H1 (cell line): ENCODE data around the gene PLXNA4. TPM values are rescaled to one million over a fixed set of nuclear protein-coding genes. Genes with fewer than 3 reads are reported as not detected.

Source experiments
- CTCF ChIA-PET: fragments of 300-600 bp; sonication (Branson Sonifier 250); formaldehyde crosslinking; loops from one replicate; lab custom pipeline; 2021; ENCODE audit not compliant: partially characterized antibody; lab: Charles Lee
- POLR2A ChIA-PET: fragments of 300-600 bp; sonication (Branson Sonifier 250); formaldehyde crosslinking; loops from one replicate; lab custom pipeline; 2021; ENCODE audit warnings: inconsistent platforms; ENCODE audit not compliant: partially characterized antibody; lab: Charles Lee
- DNase-seq, 2 experiments: peaks; one replicate each; pipeline versions ENCODE4 v3.0.0 to v3.0.0-alpha.2; 2010 to 2022; ENCODE audit warnings: low spot score in 2 of 2, low read depth in 1 of 2, mixed read lengths in 1 of 2
- FAIRE-seq: peaks from 2 replicates; lab custom pipeline; 2011; peaks lifted over from hg19 to GRCh38; lab: Jason Lieb, UNC
- H2AFZ ChIP-seq: 2 replicates; pipeline ENCODE4 v1.8.1; 2012; ENCODE audit warnings: low read length, inconsistent platforms
- H2AK5ac ChIP-seq: 2 replicates; pipeline ENCODE4 v1.6.1; 2013; ENCODE audit warnings: low read depth, low read length
- H2BK120ac ChIP-seq: replicated peaks from 2 replicates; pipeline ENCODE3; 2013; ENCODE audit warnings: low read depth, low read length, inconsistent platforms
- H2BK12ac ChIP-seq: 2 replicates; pipeline ENCODE4 v1.6.1; 2013; ENCODE audit warnings: low read depth, low read length
- H2BK15ac ChIP-seq: 2 replicates; pipeline ENCODE4 v1.6.1; 2013; ENCODE audit warnings: low read length
- H2BK20ac ChIP-seq: 2 replicates; pipeline ENCODE4 v1.6.1; 2013; ENCODE audit warnings: low read length
- H2BK5ac ChIP-seq: 2 replicates; pipeline ENCODE4 v1.6.1; 2013; ENCODE audit warnings: low read depth, low read length
- H3K14ac ChIP-seq: 2 replicates; pipeline ENCODE4 v1.6.1; 2013; ENCODE audit warnings: inconsistent platforms; ENCODE audit not compliant: insufficient read length
- H3K18ac ChIP-seq: 2 replicates; pipeline ENCODE4 v1.6.1; 2013; ENCODE audit warnings: low read length; ENCODE audit errors: extremely low read depth
- H3K23ac ChIP-seq: 2 replicates; pipeline ENCODE4 v1.6.1; 2013; ENCODE audit warnings: inconsistent platforms; ENCODE audit not compliant: insufficient read length
- H3K23me2 ChIP-seq: 2 replicates; pipeline ENCODE4 v1.6.1; 2013; ENCODE audit warnings: low read depth, low read length
- H3K27ac ChIP-seq: 2 replicates; pipeline ENCODE4 v1.6.1; 2011; ENCODE audit warnings: low read depth, low read length, inconsistent platforms
- H3K27me3 ChIP-seq, 4 experiments: replicated peaks in 1 of 4; 1 replicate in 1 of 4; 2 replicates in 3 of 4; pipeline versions ENCODE4 v1.6.1 to v1.8.1; 2011 to 2013; ENCODE audit warnings: low read length in 3 of 4, mild to moderate bottlenecking in 3 of 4, inconsistent platforms in 2 of 4, mixed read lengths in 2 of 4, moderate library complexity in 1 of 4; ENCODE audit not compliant: control insufficient read depth in 3 of 4, insufficient read depth in 3 of 4; ENCODE audit errors: extremely low read depth in 1 of 4
- H3K36me3 ChIP-seq, 4 experiments: 2 replicates each; pipeline versions ENCODE4 v1.6.1 to v1.8.1; 2011 to 2013; ENCODE audit warnings: mild to moderate bottlenecking in 4 of 4, low read length in 3 of 4, moderate library complexity in 2 of 4, control low read depth in 1 of 4, inconsistent platforms in 1 of 4; ENCODE audit not compliant: insufficient read depth in 4 of 4, control insufficient read depth in 2 of 4
- H3K4ac ChIP-seq: replicated peaks from 2 replicates; pipeline ENCODE3; 2013; ENCODE audit warnings: low read length, low read depth, mixed read lengths, inconsistent platforms; ENCODE audit not compliant: insufficient read length
- H3K4me1 ChIP-seq, 4 experiments: replicated peaks in 1 of 4; 1 replicate in 1 of 4; 2 replicates in 3 of 4; pipeline versions ENCODE4 v1.6.1 to v1.8.1; 2011 to 2013; ENCODE audit warnings: low read length in 3 of 4, inconsistent platforms in 2 of 4, mixed read lengths in 1 of 4; ENCODE audit not compliant: insufficient read depth in 4 of 4, control insufficient read depth in 3 of 4
- H3K4me2 ChIP-seq, 2 experiments: 2 replicates each; pipeline versions ENCODE4 v1.6.1 to v1.8.1; 2011 to 2013; ENCODE audit warnings: low read depth in 2 of 2, low read length in 2 of 2, control low read depth in 1 of 2, inconsistent platforms in 1 of 2, mild to moderate bottlenecking in 1 of 2; ENCODE audit not compliant: insufficient read depth in 1 of 2
- H3K4me3 ChIP-seq, 4 experiments: fragments of 200-600, 300-600 bp in 1 of 4; sonication (generic), shearing (Covaris generic), sonication (Bioruptor Twin) in 1 of 4; 2 replicates each; pipeline versions ENCODE4 v1.5.1 to v1.8.1; 2011 to 2016; ENCODE audit warnings: low read length in 4 of 4, low read depth in 3 of 4, control low read depth in 2 of 4, inconsistent platforms in 2 of 4, mild to moderate bottlenecking in 2 of 4, mixed read lengths in 1 of 4, moderate library complexity in 1 of 4; ENCODE audit not compliant: insufficient read depth in 2 of 4; ENCODE audit errors: extremely low read depth in 1 of 4
- H3K56ac ChIP-seq: replicated peaks from 2 replicates; pipeline ENCODE3; 2013; ENCODE audit warnings: low read depth, mild to moderate bottlenecking, mixed read lengths, low read length, inconsistent platforms; ENCODE audit not compliant: insufficient read length
- H3K79me1 ChIP-seq: 2 replicates; pipeline ENCODE4 v1.6.1; 2013; ENCODE audit warnings: low read depth, low read length, control low read depth
- H3K79me2 ChIP-seq, 2 experiments: 2 replicates each; pipeline versions ENCODE4 v1.6.1 to v1.8.1; 2012 to 2013; ENCODE audit warnings: low read length in 2 of 2, mild to moderate bottlenecking in 2 of 2, inconsistent platforms in 1 of 2; ENCODE audit not compliant: insufficient read depth in 2 of 2, control insufficient read depth in 1 of 2
- H3K9ac ChIP-seq, 4 experiments: replicated peaks in 1 of 4; 1 replicate in 1 of 4; 2 replicates in 3 of 4; pipeline versions ENCODE4 v1.6.1 to v1.8.1; 2011 to 2013; ENCODE audit warnings: low read depth in 3 of 4, low read length in 3 of 4, control low read depth in 2 of 4, mild to moderate bottlenecking in 2 of 4, moderate library complexity in 2 of 4, inconsistent platforms in 1 of 4; ENCODE audit errors: extremely low read depth in 1 of 4
- H3K9me3 ChIP-seq, 2 experiments: 2 replicates each; pipeline versions ENCODE4 v1.6.1 to v1.8.1; 2012 to 2013; ENCODE audit warnings: mild to moderate bottlenecking in 2 of 2, moderate library complexity in 2 of 2, control low read depth in 1 of 2, inconsistent platforms in 1 of 2, low read depth in 1 of 2, low read length in 1 of 2, mixed read lengths in 1 of 2; ENCODE audit not compliant: insufficient read depth in 2 of 2
- H4K20me1 ChIP-seq, 2 experiments: replicated peaks in 1 of 2; 2 replicates each; pipeline versions ENCODE3 to v1.8.1; 2011 to 2013; ENCODE audit warnings: inconsistent platforms in 2 of 2, low read length in 2 of 2, mild to moderate bottlenecking in 1 of 2; ENCODE audit not compliant: insufficient read depth in 2 of 2, control insufficient read depth in 1 of 2
- H4K5ac ChIP-seq: 2 replicates; pipeline ENCODE4 v1.6.1; 2013; ENCODE audit warnings: low read length, low read depth, mixed read lengths, inconsistent platforms; ENCODE audit not compliant: insufficient read length
- H4K8ac ChIP-seq: 2 replicates; pipeline ENCODE4 v1.8.0; 2013; ENCODE audit warnings: mild to moderate bottlenecking, moderate library complexity, low read length, inconsistent platforms; ENCODE audit not compliant: insufficient read depth; ENCODE audit errors: extremely low read depth
- H4K91ac ChIP-seq: replicated peaks from 2 replicates; pipeline ENCODE3; 2013; ENCODE audit warnings: low read length, mixed read lengths, inconsistent platforms; ENCODE audit not compliant: insufficient read length
- ATF3 ChIP-seq: IDR thresholded peaks from 2 replicates; pipeline ENCODE4 v1.6.1; 2011; ENCODE audit warnings: low read depth, mild to moderate bottlenecking, low read length; ENCODE audit not compliant: insufficient read depth
- BCL11A ChIP-seq, 2 experiments: IDR thresholded peaks; one replicate each; pipeline ENCODE4 v1.6.1; 2011; ENCODE audit warnings: low read depth in 2 of 2, low read length in 2 of 2, mild to moderate bottlenecking in 2 of 2
- CHD1 ChIP-seq: IDR thresholded peaks from 2 replicates; pipeline ENCODE4 v1.6.1; 2012; ENCODE audit warnings: low read depth, low read length, improper control_type of control experiment
- HDAC2 ChIP-seq, 2 experiments: fragments of 300-600 bp in 1 of 2; sonication (generic) in 1 of 2; IDR thresholded peaks; 2 replicates each; pipeline ENCODE4 v1.6.1; 2011 to 2012; ENCODE audit warnings: low read depth in 2 of 2, low read length in 2 of 2, mild to moderate bottlenecking in 2 of 2, moderate library complexity in 2 of 2, borderline replicate concordance in 1 of 2, inconsistent platforms in 1 of 2
- JUN ChIP-seq: IDR thresholded peaks from 2 replicates; pipeline ENCODE4 v1.6.1; 2011; ENCODE audit warnings: low read depth, mild to moderate bottlenecking, improper control_type of control experiment, low read length
- PHF8 ChIP-seq: fragments of 200-600 bp; sonication (generic); conservative IDR thresholded peaks from 2 replicates; pipeline ENCODE4 v1.7.1; 2012; ENCODE audit warnings: low read depth, mild to moderate bottlenecking, inconsistent platforms, low read length, moderate library complexity
- SIRT6 ChIP-seq: IDR thresholded peaks from one replicate; pipeline ENCODE4 v1.7.1; 2012; ENCODE audit warnings: low read length, inconsistent platforms
- TAF1 ChIP-seq: IDR thresholded peaks from 2 replicates; pipeline ENCODE4 v1.6.1; 2011; ENCODE audit warnings: mild to moderate bottlenecking, low read depth, low read length
- USF2 ChIP-seq: IDR thresholded peaks from 2 replicates; pipeline ENCODE4 v1.6.1; 2011; ENCODE audit warnings: low read length, improper control_type of control experiment
- WGBS, 2 experiments: shearing (Covaris generic) in 1 of 2; methylation state at CpG; one replicate each; pipeline versions ENCODE4 v1.1.6 to v1.1.7; 2013 to 2015; ENCODE audit warnings: low lambda C conversion rate in 2 of 2, mixed read lengths in 2 of 2, inconsistent platforms in 1 of 2, low coverage in 1 of 2, missing lambda C conversion rate in 1 of 2; ENCODE audit not compliant: insufficient replicate concordance in 2 of 2, insufficient coverage in 1 of 2, insufficient read length in 1 of 2; ENCODE audit errors: extremely low coverage in 1 of 2, missing lambda C conversion rate in 1 of 2; 5-methylcytosine and 5-hydroxymethylcytosine counted together
- polyA plus RNA-seq, 7 experiments: library from polyadenylated mRNA; depleted of rRNA in 3 of 7; stranded (reverse) in 5 of 7; unstranded in 2 of 7; fragments of >200 nt in 5 of 7; fragments of 200-250 nt in 2 of 7; gene quantifications; 1 replicate in 5 of 7; 2 replicates in 1 of 7; 4 replicates in 1 of 7; pipeline versions ENCODE4 v1.2.1 to v1.2.3, GENCODE V29; 2011 to 2013; ENCODE audit warnings: missing spikeins in 2 of 7, mixed read lengths in 2 of 7
- total RNA-seq: library from RNA; stranded (reverse); fragmentation: NEBNext Ultra II Directional; extraction: Animal tissue kit (Norgen Biotek cat#: 25700); gene quantifications from 2 replicates; pipeline ENCODE4 v1.2.1, GENCODE V29; 2021
- TF ChIP-seq, protein P1 (sequence below): IDR thresholded peaks from 2 replicates; pipeline ENCODE4 v1.6.1; 2012; ENCODE audit warnings: inconsistent platforms

PLXNA4 gene
- total and polyA plus RNA-seq, 2 of the 8 experiments (the other 6 are each of a cell fraction or from before 2014, with no cell fraction given) = 0.76 to 0.79 TPM

DNA sequence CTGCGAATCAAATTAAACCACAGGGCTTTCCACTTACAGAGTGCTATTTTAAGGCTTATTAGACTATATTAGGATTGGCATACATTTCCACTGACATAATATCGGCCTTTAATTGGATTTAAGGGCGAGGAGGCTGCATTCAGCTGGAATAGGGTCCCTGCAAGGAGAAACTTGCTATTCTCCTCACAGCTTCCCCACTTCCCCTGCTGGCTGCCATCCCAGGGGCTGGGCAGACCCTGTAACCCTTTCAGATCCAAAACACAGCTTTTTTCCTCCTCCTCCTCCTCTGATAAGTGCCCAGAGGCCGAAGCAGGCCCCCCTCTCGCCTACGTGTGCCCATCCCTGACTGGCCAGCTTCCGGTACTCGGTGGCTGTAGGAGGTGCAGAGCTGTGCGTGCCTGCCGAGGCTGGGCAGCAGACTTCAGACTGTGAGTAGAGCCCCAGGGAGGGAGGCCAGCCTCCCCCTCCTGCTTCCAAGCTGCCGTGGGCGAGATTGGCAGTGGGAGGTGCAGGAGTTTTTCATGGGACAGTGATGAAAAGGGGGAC, 224.2 kb downstream of the PLXNA4 start:
- ChIA-PET POLR2A (no interaction called here), CTCF (interaction anchor here (0.8 to 1.6 kb wide), 2 partner anchors 21 to 33 kb away, joined by 3 read pairs; no protein-coding TSS in a partner anchor)
- Histone ChIP-seq H3K4me3 (no peak overlapping the region), H2BK12ac (no peak overlapping the region; the same call in 1 of the 2 replicates), H2BK15ac (no peak overlapping the region), H4K91ac (no peak overlapping the region), H3K79me1 (no peaks in the 10 kb centered on the region), H3K4ac (no peak overlapping the region), H3K4me1 (peaks cover 0 to 8% (median 4%) of the 10 kb centered on the region in 4 experiments; a peak in 4 of 7 replicates), H3K23me2 (no peaks in the 10 kb centered on the region), H3K36me3 (no peaks in the 10 kb centered on the region), H3K4me2 (no peak overlapping the region), H2BK20ac (no peak overlapping the region), H3K9ac (no peak overlapping the region), H4K5ac (no peak overlapping the region), H4K8ac (peak overlapping the region; percentile 43; the same call in 1 of the 2 replicates), H3K56ac (no peak overlapping the region), H2AK5ac (no peak overlapping the region), H4K20me1 (no peaks in the 10 kb centered on the region), H3K27ac (no peak overlapping the region), H3K79me2 (no peaks in the 10 kb centered on the region), H3K23ac (no peak overlapping the region), H3K18ac (no peak overlapping the region), H3K27me3 (no peaks in the 10 kb centered on the region; a peak in 1 of 7 replicates), H3K9me3 (no peaks in the 10 kb centered on the region), H2AFZ (peak overlapping the region; percentile 17; the same call in 1 of the 2 replicates), H3K14ac (no peak overlapping the region), H2BK5ac (no peak overlapping the region), H2BK120ac (no peak overlapping the region)
- no peak for FAIRE-seq
- WGBS, 2 experiments = 87% methylated on average over 12 of the region's 12 CpGs; no CpG with 5 or more reads in 1 of the 2 experiments
- DNase-seq = no peak
- TF ChIP-seq JUN (no peak), USF2 (no peak), HDAC2 (IDR thresholded peaks at IDR 0.05; ENCODE audit: borderline replicate concordance in 1 of 2, low read depth in 2 of 2, low read length in 2 of 2) (no peak), BCL11A (IDR thresholded peaks at IDR 0.05; ENCODE audit: low read depth in 2 of 2, low read length in 2 of 2) (no peak), PHF8 (no peak), ATF3 (no peak), SIRT6 (no peak), CHD1 (no peak), TAF1 (no peak)
- TF ChIP-seq, protein P1, sequence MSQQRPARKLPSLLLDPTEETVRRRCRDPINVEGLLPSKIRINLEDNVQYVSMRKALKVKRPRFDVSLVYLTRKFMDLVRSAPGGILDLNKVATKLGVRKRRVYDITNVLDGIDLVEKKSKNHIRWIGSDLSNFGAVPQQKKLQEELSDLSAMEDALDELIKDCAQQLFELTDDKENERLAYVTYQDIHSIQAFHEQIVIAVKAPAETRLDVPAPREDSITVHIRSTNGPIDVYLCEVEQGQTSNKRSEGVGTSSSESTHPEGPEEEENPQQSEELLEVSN = no peak
